Lower leg skin (tissue), 4 donors: ENCODE results near the gene RCOR1. TPM values are rescaled to one million over a fixed set of nuclear protein-coding genes. Genes with fewer than 3 reads are reported as not detected.
"Not testable (repeated sequence)": the region's sequence is repeated elsewhere in the genome, so short reads cannot be mapped to it uniquely, and the experiment has no call there.

Experiments
- DNase-seq, 2 donors: peaks; one replicate each; pipeline ENCODE4 v3.0.0-alpha.2; 2019; ENCODE audit warnings: low spot score in 2 of 2
- H3K4me3 ChIP-seq: fragments of 200-600 bp; sonication (generic); 2 replicates; pipeline ENCODE4 v1.5.1; 2017; ENCODE audit warnings: mild to moderate bottlenecking, low read depth; ENCODE audit not compliant: poor library complexity, severe bottlenecking
- CTCF ChIP-seq, 3 donors: fragments of 450-650 bp; IDR thresholded peaks; one replicate each; pipeline ENCODE4 v1.5.1; 2016; ENCODE audit warnings: antibody characterized with exemption in 3 of 3, mild to moderate bottlenecking in 3 of 3, moderate library complexity in 2 of 3
- POLR2A ChIP-seq, 2 donors: fragments of 450-650 bp; IDR thresholded peaks; one replicate each; pipeline ENCODE4 v1.6.1; 2016 to 2017; ENCODE audit warnings: antibody characterized with exemption in 2 of 2, mild to moderate bottlenecking in 1 of 2, moderate library complexity in 1 of 2
- WGBS, 2 donors: methylation state at CpG; one replicate each; pipeline ENCODE4 v1.1.5; 2018; 5-methylcytosine and 5-hydroxymethylcytosine counted together
- intact Hi-C: fragments of 100-400 bp; cut with DNase I; formaldehyde crosslinking; loops from one replicate; pipeline ENCODE4 v1.15.0; 2023; ENCODE audit warnings: low total_unique reads
- total RNA-seq, 4 donors: library from RNA; depleted of rRNA; stranded (reverse); fragments of >200 nt; gene quantifications; one replicate each; pipeline ENCODE4 v1.1.0, GENCODE V29; 2016

Gene RCOR1
- total RNA-seq, 4 donors from 2014 or later = 20.1 to 25.3 (median 22.9) TPM

DNA sequence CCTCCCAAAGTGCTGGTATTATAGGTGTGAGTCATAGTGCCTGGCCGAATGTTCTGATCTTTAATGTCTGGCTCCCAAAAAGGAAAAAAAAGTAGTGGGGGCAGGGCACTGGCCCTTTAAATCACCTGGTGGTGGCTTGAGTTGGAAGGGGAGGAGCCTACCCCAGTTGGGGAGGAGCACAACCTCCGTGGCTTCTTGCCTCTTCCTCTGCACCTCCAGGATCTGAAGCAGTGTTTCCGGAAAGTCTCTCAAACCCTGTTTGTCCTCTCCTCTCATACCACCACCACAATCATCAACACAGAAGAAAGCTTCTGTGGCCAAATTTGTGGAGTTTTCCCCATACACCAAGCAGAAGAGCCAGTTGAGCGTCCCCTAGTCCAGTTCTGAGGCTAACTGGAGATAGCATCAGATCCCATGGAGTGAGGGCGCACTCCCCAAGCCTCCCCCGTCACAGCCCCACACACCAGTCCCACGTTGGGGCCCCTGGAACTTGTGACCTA lies 24.3 kb upstream of the RCOR1 start:
- TF ChIP-seq POLR2A (IDR thresholded peaks at IDR 0.05) (no peak), CTCF (IDR thresholded peaks at IDR 0.05) (no peak)
- intact Hi-C loops = no loop called here
- H3K4me3 ChIP-seq = no peak overlapping the region
- no peak for DNase-seq
- WGBS, 2 donors = 51 to 57% methylated on average over 7 of the region's 7 CpGs

GRCh38 chr14:102570334-102570995 lies 22.0 kb upstream of the RCOR1 start:
- H3K4me3 ChIP-seq = no peak overlapping the region
- intact Hi-C loops = no loop called here
- DNase-seq = no peak
- 90 to 93% methylated on average over 9 of the region's 9 CpGs for WGBS, 2 donors
- TF ChIP-seq CTCF (IDR thresholded peaks at IDR 0.05) (no peak), POLR2A (IDR thresholded peaks at IDR 0.05) (no peak)

- DNase-seq = no peak
- WGBS, 2 donors = 91 to 96% methylated on average over 2 of the region's 2 CpGs
- H3K4me3 ChIP-seq = no peak overlapping the region
- intact Hi-C loops = no loop called here
- no peak for TF ChIP-seq POLR2A (IDR thresholded peaks at IDR 0.05)
- TF ChIP-seq CTCF (IDR thresholded peaks at IDR 0.05) = no peak
Observed at GRCh38 chr14:102571043-102571442, 21.4 kb upstream of the RCOR1 start.

DNA sequence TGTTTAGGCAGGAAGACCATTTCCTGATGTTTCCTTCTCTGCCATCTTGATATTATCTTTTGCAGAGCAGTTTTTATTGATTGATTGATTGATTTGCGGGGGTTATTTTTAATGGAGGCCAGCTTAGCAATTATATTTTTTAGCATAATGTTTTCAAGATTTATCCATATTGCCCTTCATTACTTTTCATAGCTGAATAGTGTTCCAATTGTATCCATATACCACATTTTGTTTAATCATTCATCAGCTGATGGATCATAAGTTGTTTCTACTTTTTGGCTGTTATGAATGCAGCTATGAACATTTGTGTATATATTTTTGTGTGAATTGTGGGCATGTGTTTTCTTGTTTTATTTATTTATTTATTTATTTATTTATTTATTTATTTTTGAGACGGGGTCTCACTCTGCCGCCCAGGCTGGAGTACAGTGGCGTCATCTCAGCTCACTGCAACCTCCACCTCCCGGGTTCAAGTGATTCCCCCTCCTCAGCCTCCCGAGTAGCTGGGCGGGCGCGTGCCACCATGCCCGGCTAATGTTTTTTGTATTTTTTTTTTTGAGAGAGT lies 20.9 kb upstream of the RCOR1 start:
- 92 to 96% methylated on average over 10 of the region's 10 CpGs for WGBS, 2 donors
- intact Hi-C loops = no loop called here
- DNase-seq = no peak
- TF ChIP-seq CTCF (IDR thresholded peaks at IDR 0.05) (no peak), POLR2A (IDR thresholded peaks at IDR 0.05) (no peak)
- no peak overlapping the region for H3K4me3 ChIP-seq

- intact Hi-C loops, DNase-seq, H3K4me3 ChIP-seq: not testable (repeated sequence)
- 74 to 81% methylated on average over 8 of the region's 8 CpGs for WGBS, 2 donors
Observed at GRCh38 chr14:102573161-102573560, 19.3 kb upstream of the RCOR1 start.

- H3K4me3 ChIP-seq = no peak overlapping the region
- no peak for DNase-seq
- 67 to 68% methylated on average over 8 of the region's 8 CpGs for WGBS, 2 donors
- intact Hi-C loops = no loop called here
- no peak for TF ChIP-seq POLR2A (IDR thresholded peaks at IDR 0.05)
- TF ChIP-seq CTCF (IDR thresholded peaks at IDR 0.05) = no peak
Observed at GRCh38 chr14:102573591-102574046, 18.8 kb upstream of the RCOR1 start.
